Occipital lobe (tissue), 2 donors: ENCODE results near the gene FIBCD1. TPM values are rescaled to one million over a fixed set of nuclear protein-coding genes. Genes with fewer than 3 reads are reported as not detected.

ENCODE experiments used
- DNase-seq: peaks from one replicate; lab custom pipeline; 2025; lab: John Stamatoyannopoulos, UW
- total RNA-seq: library from RNA; depleted of rRNA; stranded (reverse); fragments of >200 nt; gene quantifications from one replicate; pipeline ENCODE4 v1.2.3, GENCODE V29; 2014

The FIBCD1 gene
- total RNA-seq, 1 donor from 2014 or later = 1.4 TPM

DNA sequence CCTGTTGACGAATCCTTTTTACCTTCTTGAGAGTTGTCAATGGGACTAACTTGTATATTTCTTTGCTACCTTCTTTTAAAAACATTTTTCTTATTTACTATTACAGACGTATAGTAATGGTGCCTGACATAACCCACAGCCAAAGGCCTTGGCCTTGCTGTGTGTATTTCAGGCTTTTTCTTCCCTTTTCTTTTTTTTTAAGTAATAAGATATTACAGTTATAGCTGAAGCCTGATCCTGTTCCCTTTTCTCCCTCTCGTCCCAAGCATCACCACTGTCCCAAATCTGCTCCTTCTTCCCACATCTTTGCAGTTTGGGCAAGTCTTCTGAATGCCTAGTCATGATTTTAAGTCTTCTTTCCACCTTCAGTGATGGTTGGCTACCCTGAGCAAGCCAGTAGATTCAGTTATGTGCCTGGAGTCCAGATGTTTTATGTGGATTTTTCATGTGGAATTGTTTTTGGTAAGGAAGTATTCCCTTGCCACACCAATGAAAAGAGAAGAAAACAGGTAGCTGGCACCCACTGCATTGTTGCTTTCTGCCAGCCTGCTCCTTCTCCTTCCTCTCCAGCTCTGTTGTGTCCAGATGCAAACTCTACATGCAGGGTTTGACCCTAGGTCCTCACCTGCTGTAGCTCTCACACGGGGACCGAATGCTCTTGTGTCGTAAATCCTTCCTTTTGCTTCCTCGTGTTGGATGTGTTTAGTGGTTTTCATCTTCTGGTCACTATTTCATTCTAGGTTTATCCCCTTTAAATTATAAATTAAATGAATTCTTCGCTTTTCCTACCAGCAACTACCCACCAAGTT, 77.5 kb downstream of the FIBCD1 start:
- no peak for DNase-seq

- no peak for DNase-seq
Observed at GRCh38 chr9:130860458-130861316, 78.4 kb downstream of the FIBCD1 start.

- no peak for DNase-seq
Observed at GRCh38 chr9:130858739-130859705, 80.0 kb downstream of the FIBCD1 start.

DNA sequence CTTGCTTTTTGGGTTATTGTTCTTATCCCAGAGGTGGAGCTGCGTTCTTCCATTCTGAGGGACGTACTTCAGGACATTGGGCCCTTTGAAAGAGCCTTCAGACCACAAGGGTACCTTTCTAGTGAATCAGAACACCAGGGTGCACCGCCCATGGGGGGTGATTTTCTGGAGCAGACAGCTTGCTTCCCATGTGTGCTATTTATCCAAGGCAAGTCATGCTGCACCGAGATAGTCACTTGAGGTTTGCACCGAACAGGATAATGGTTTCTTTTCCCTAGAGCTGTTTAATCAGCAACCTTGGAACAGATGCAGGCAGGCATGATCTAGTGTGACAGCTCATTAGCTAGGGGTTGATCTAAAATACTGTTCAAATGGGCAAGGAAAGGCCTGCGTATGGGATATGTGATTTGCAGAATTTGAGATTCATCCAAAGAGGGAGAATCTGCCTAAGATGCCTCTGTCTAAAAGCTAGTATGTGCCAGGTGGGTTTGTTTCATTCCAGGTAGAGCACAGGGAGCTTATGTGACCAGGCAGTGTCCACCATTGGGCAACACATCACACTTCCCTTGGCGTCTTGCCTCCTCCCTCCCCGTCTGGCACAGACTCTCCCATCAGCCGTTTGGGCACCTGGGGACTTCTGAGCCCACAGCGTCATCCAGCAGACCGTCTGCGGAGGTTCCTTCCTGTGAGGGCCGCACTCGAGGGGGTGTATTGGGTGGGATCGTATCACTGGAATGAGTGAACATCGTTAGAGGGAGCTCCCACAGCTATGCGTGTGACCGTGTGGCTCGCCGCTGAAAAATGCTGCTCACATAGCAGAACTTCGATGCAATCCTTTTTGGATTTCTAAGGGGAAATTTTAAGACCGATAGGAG, 80.9 kb downstream of the FIBCD1 start:
- DNase-seq = no peak

DNA sequence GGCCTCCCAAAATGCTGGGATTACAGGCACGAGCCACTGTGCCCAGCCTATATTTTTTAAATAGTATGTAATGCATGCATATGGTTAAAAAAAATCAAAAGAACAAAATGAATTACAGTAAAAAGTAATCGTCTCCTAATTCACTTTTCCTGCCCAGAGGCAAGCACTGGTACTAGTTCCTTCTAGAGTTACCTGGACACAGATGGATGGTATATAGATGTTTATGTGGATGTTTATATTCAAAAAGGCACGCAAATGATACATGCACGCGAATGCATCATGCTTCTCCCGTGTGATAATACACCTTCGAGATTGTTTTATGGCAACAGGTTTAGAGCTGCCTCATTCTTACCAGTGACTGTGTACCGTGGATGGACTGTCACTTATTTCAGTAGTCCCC, 82.6 kb downstream of the FIBCD1 start:
- DNase-seq = no peak

GRCh38 chr9:130854835-130855234, 84.2 kb downstream of the FIBCD1 start:
- no peak for DNase-seq

- DNase-seq = no peak
Observed at GRCh38 chr9:130854092-130854491, 85.0 kb downstream of the FIBCD1 start.

GRCh38 chr9:130852801-130853200, 86.2 kb downstream of the FIBCD1 start:
- no peak for DNase-seq

Other genes with a start within 250 kb of the FIBCD1 start
- gene EXOSC2, start 245.5 kb downstream of the FIBCD1 start, total RNA-seq = 53.5 TPM
- 25.1 TPM for gene ABL1, start 104.0 kb downstream of the FIBCD1 start, total RNA-seq
- gene QRFP, start 42.4 kb downstream of the FIBCD1 start, total RNA-seq = not detected
- gene LAMC3, start 69.9 kb upstream of the FIBCD1 start, total RNA-seq = 3.0 TPM
- 17.8 TPM for gene AIF1L, start 157.3 kb upstream of the FIBCD1 start, total RNA-seq
- 9.5 TPM for gene NUP214, start 186.3 kb upstream of the FIBCD1 start, total RNA-seq